ENCODE data around the gene PATZ1. TPM values are rescaled to one million over a fixed set of nuclear protein-coding genes. Genes with fewer than 3 reads are reported as not detected.
A peak's percentile ranks its signal among the peaks of the same experiment; 100 is the strongest.

PATZ1 gene
- total RNA-seq, 1 experiment from 2014 or later: 19.2 TPM

- Mint-ChIP-seq H3K36me3 (ENCODE audit: insufficient read depth, unreplicated experiment) (peaks cover 57% of the 10 kb centered on the region), H3K27ac (ENCODE audit: low read depth, unreplicated experiment) (no peak overlapping the region), H3K27me3 (ENCODE audit: insufficient read depth, unreplicated experiment) (no peaks in the 10 kb centered on the region), H3K9me3 (ENCODE audit: unreplicated experiment) (no peaks in the 10 kb centered on the region), H3K4me1 (ENCODE audit: insufficient read depth, unreplicated experiment) (peaks cover 8% of the 10 kb centered on the region), H3K4me3 (ENCODE audit: unreplicated experiment) (no peak overlapping the region)
- ChIA-PET POLR2A (interaction anchor here (0.9 to 2.5 kb wide), 7 partner anchors 10 to 83 kb away, joined by 3 to 17 read pairs (median 4); partner anchors contain the start of genes DRG1, PATZ1 and PIK3IP1), CTCF (interaction anchor here (0.6 to 1.2 kb wide), 4 partner anchors 10 to 604 kb away, joined by 3 to 8 read pairs (median 4); no protein-coding TSS in a partner anchor)
- DNase-seq (ENCODE audit: unreplicated experiment): peak; percentile 61
- TF ChIP-seq CTCF (IDR thresholded peaks at IDR 0.05; ENCODE audit: unreplicated experiment): no peak
- no TSS peak for BruUV-seq (replicated peaks)
- intact Hi-C loops (cut with micrococcal nuclease): no loop called here
Measured at GRCh38 chr22:31337178-31337577, 9.0 kb downstream of the PATZ1 start.

- no peaks in the 10 kb centered on the region for H3K9me3 Mint-ChIP-seq (ENCODE audit: unreplicated experiment)
- ChIA-PET CTCF (interaction anchor here (0.5 to 2.4 kb wide), 4 partner anchors 8 to 152 kb away, joined by 3 to 9 read pairs (median 4); no protein-coding TSS in a partner anchor), POLR2A (interaction anchor here (1.4 to 2.0 kb wide), 3 partner anchors 11 to 21 kb away, joined by 4 to 9 read pairs (median 5); partner anchors contain the start of gene PATZ1)
- BruUV-seq (replicated peaks): no TSS peak
- no peak overlapping the region for H3K27ac Mint-ChIP-seq (ENCODE audit: low read depth, unreplicated experiment)
- intact Hi-C loops (cut with micrococcal nuclease): no loop called here
- no peak for TF ChIP-seq CTCF (IDR thresholded peaks at IDR 0.05; ENCODE audit: unreplicated experiment)
- no peaks in the 10 kb centered on the region for H3K27me3 Mint-ChIP-seq (ENCODE audit: insufficient read depth, unreplicated experiment)
- DNase-seq (ENCODE audit: unreplicated experiment): no peak
- no peaks in the 10 kb centered on the region for H3K4me1 Mint-ChIP-seq (ENCODE audit: insufficient read depth, unreplicated experiment)
- no peak overlapping the region for H3K4me3 Mint-ChIP-seq (ENCODE audit: unreplicated experiment)
- peaks cover 60% of the 10 kb centered on the region for H3K36me3 Mint-ChIP-seq (ENCODE audit: insufficient read depth, unreplicated experiment)
Measured at GRCh38 chr22:31334329-31334728, 11.8 kb downstream of the PATZ1 start.

GRCh38 chr22:31333641-31334040 lies 12.5 kb downstream of the PATZ1 start:
- intact Hi-C loops (cut with micrococcal nuclease): no loop called here
- Mint-ChIP-seq H3K27ac (ENCODE audit: low read depth, unreplicated experiment) (no peak overlapping the region), H3K4me1 (ENCODE audit: insufficient read depth, unreplicated experiment) (no peaks in the 10 kb centered on the region), H3K4me3 (ENCODE audit: unreplicated experiment) (no peak overlapping the region), H3K36me3 (ENCODE audit: insufficient read depth, unreplicated experiment) (peaks cover 62% of the 10 kb centered on the region), H3K27me3 (ENCODE audit: insufficient read depth, unreplicated experiment) (no peaks in the 10 kb centered on the region), H3K9me3 (ENCODE audit: unreplicated experiment) (no peaks in the 10 kb centered on the region)
- DNase-seq (ENCODE audit: unreplicated experiment): no peak
- BruUV-seq (replicated peaks): no TSS peak
- no peak for TF ChIP-seq CTCF (IDR thresholded peaks at IDR 0.05; ENCODE audit: unreplicated experiment)
- POLR2A ChIA-PET: interaction anchor here (1.4 to 2.0 kb wide), 3 partner anchors 10 to 20 kb away, joined by 4 to 9 read pairs (median 5); partner anchors contain the start of gene PATZ1
- CTCF ChIA-PET: interaction anchor here (0.5 to 2.4 kb wide), 6 partner anchors 8 to 731 kb away, joined by 3 to 9 read pairs (median 4); no protein-coding TSS in a partner anchor

- no peak overlapping the region for H3K27ac Mint-ChIP-seq (ENCODE audit: low read depth, unreplicated experiment)
- H3K36me3 Mint-ChIP-seq (ENCODE audit: insufficient read depth, unreplicated experiment): peaks cover 62% of the 10 kb centered on the region
- ChIA-PET CTCF (interaction anchor here (0.6 to 0.8 kb wide), 3 partner anchors 9 to 732 kb away, joined by 3 read pairs; no protein-coding TSS in a partner anchor), POLR2A (interaction anchor here (2.0 kb wide), 1 partner anchor 9 kb away, joined by 9 read pairs; no protein-coding TSS in a partner anchor)
- no peaks in the 10 kb centered on the region for H3K4me1 Mint-ChIP-seq (ENCODE audit: insufficient read depth, unreplicated experiment)
- no peaks in the 10 kb centered on the region for H3K9me3 Mint-ChIP-seq (ENCODE audit: unreplicated experiment)
- H3K4me3 Mint-ChIP-seq (ENCODE audit: unreplicated experiment): no peak overlapping the region
- DNase-seq (ENCODE audit: unreplicated experiment): no peak
- intact Hi-C loops (cut with micrococcal nuclease): no loop called here
- no TSS peak for BruUV-seq (replicated peaks)
- H3K27me3 Mint-ChIP-seq (ENCODE audit: insufficient read depth, unreplicated experiment): no peaks in the 10 kb centered on the region
- TF ChIP-seq CTCF (IDR thresholded peaks at IDR 0.05; ENCODE audit: unreplicated experiment): no peak
Measured at GRCh38 chr22:31332886-31333285, 13.3 kb downstream of the PATZ1 start.

Data from MCF 10A (cell line).